Activated naive CD8-positive, alpha-beta T cell treated with anti-CD3 and anti-CD28 coated beads, Interleukin-2, amount 50 U/mL, for 16 hours (primary cell): ENCODE measurements around the gene FAM89B.

Source experiments
- DNase-seq: peaks from one replicate; pipeline ENCODE4 v3.0.0-alpha.2; 2020; ENCODE audit warnings: low read depth, low spot score

FAM89B gene

GRCh38 chr11:65588199-65589054, 16.1 kb downstream of the FAM89B start:
- peak; percentile 44 for DNase-seq

- DNase-seq = no peak
These were observed 17.3 kb downstream of the FAM89B start for GRCh38 chr11:65589444-65590239.

GRCh38 chr11:65590240-65590738, 18.0 kb downstream of the FAM89B start:
- DNase-seq = no peak

GRCh38 chr11:65591939-65592857, 19.9 kb downstream of the FAM89B start:
- no peak for DNase-seq

GRCh38 chr11:65592858-65593517, 20.6 kb downstream of the FAM89B start:
- DNase-seq = no peak

GRCh38 chr11:65593518-65594414, 21.4 kb downstream of the FAM89B start:
- no peak for DNase-seq

- DNase-seq = no peak
These were observed 22.8 kb downstream of the FAM89B start for GRCh38 chr11:65595131-65595530.

- DNase-seq = no peak
These were observed 23.4 kb downstream of the FAM89B start, which contains the start of gene KCNK7 for GRCh38 chr11:65595543-65596281. Gene KCNK7 (minus strand): TSS chr11:65595800. CDS start chr11:65595772, 28 bp downstream.

GRCh38 chr11:65596520-65596919, 24.2 kb downstream of the FAM89B start:
- DNase-seq = no peak

- DNase-seq = no peak
These were observed 25.9 kb downstream of the FAM89B start for GRCh38 chr11:65598258-65598699.

GRCh38 chr11:65599216-65599954, 27.0 kb downstream of the FAM89B start:
- no peak for DNase-seq

- DNase-seq = no peak
These were observed 27.6 kb downstream of the FAM89B start for GRCh38 chr11:65599955-65600246.

GRCh38 chr11:65604258-65604657, 31.9 kb downstream of the FAM89B start:
- no peak for DNase-seq

- DNase-seq = no peak
These were observed 34.7 kb downstream of the FAM89B start for GRCh38 chr11:65606876-65607613.

- DNase-seq = no peak
These were observed 35.5 kb downstream of the FAM89B start for GRCh38 chr11:65607614-65608426.

GRCh38 chr11:65609229-65609628, 36.9 kb downstream of the FAM89B start:
- no peak for DNase-seq

GRCh38 chr11:65609665-65610064, 37.3 kb downstream of the FAM89B start:
- DNase-seq = no peak
